Esophagus mucosa (tissue), 1 donor: ENCODE data around the gene GPR158. TPM values are rescaled to one million over a fixed set of nuclear protein-coding genes. Genes with fewer than 3 reads are reported as not detected.

Source experiments
- ATAC-seq: fragments of 200-7000 bp; cut with Tn5 transposase; one replicate; pipeline ENCODE4 v1.9.1; 2020
- total RNA-seq: library from RNA; stranded (reverse); gene quantifications from one replicate; pipeline ENCODE4 v1.2.4, GENCODE V29; 2023
- donor health status: DM: yes; HTN: yes; CAD: no.

Gene GPR158
- total RNA-seq, 1 donor from 2014 or later = not detected

DNA sequence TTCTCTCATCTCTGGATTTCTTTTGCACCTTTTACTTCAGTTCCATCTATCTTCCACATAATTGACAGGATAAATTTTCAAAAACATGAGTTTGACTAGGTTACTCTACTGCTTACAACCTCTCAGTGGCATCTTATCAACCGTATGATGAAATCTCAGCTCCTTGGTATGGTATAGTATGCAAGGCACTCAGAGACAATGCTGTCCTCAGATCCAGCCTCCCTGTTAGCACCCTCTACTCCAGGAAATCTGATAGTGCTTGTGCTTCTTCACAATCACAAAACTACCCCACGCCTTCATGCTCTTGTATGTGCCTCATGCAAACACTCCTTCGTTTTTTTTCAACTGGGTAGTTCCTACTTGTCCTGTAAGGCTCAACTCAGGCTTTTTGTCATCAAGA lies 330.7 kb downstream of the GPR158 start:
- no peak for ATAC-seq

DNA sequence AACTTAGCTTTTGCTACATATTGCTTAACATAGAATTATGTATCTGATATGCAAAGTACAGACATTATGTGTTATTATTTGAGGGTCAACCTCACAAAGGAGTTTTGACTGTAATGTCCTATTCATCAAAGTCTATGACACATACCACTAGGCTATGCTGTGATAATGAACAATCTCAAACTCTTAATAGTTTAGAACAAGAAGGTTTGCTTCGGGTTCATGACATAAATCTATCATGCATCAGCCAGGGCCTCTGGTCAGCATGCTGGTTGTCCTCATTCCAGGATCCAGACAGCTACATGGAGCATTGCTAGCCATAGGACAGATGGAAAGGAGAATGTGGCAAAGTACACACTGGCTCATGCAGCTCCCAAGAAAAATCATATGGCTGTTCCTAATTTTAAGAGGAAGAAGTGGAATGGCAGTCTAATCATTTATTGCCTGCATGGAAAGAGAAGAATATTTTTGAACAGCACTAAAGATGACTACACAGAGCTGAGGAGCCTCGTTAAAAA lies 332.1 kb downstream of the GPR158 start:
- ATAC-seq = no peak

DNA sequence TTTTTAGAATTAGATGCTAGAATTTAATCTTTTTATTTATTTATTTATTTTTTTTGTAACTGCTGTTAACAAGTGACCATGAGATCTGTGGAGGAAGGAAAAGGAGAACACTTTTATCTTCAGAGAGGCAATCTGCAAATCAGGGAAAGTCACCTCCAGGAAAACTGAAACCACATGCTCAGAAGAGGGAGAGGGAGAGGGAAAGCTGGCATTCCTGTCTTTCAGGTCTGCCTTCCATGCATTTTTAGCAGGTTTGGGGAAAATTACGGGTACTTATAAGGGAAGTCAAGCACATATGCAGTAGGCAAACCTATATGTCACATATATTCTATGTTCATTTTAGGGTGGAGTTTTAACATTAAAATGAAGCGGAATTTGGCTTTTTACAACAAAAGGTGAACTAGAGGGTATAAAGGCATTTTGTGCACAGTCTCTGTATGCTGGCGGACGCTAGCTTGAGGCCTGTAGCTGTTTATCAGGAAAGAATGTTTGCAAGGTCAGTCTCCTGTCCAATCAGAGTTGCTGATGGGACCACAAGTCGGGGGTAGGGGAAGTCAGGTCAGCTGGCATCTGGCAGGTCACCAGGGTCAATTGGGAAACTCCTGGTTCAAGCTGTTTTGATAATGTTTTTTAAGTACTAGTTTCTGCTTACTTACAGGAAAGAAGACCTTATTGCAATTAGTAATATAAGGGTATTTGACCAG lies 333.5 kb downstream of the GPR158 start:
- ATAC-seq = no peak

DNA sequence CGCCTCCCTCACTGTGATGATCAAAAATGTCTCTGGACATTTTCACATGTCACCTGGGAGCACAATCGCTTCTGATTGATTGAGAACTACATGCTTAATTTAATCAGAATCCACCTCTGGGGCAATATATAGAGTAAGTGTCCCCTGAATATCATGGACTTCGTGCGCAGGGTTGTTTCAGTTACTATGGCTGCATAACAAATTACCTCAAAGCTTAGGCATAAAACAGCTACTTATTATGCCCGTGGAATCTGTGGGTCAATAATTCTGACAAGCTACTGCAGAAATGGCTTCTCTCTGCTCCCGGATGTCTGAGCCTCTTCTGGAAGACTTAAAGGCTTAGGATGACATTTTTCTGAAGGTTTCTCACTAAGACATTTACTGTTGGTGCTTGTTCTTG lies 334.4 kb downstream of the GPR158 start:
- no peak for ATAC-seq

DNA sequence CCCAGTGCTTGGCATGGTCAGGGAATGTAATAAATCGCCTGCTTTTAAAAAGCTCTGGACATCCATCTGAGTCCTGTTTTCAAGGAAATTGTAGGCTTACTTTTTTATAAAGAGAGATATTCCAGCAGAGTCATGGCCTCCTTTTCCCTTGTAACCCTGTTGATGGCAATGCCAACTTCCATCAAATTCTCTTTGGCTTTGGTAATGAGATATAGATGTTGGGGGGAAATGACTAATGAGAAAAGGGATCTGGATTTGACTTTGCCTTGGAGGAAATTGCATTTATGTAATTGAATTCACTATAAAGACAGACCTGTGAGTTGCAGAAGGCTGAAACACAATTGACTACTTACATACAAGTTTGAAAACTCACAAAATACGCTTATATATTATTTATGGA lies 347.5 kb downstream of the GPR158 start:
- ATAC-seq = no peak

DNA sequence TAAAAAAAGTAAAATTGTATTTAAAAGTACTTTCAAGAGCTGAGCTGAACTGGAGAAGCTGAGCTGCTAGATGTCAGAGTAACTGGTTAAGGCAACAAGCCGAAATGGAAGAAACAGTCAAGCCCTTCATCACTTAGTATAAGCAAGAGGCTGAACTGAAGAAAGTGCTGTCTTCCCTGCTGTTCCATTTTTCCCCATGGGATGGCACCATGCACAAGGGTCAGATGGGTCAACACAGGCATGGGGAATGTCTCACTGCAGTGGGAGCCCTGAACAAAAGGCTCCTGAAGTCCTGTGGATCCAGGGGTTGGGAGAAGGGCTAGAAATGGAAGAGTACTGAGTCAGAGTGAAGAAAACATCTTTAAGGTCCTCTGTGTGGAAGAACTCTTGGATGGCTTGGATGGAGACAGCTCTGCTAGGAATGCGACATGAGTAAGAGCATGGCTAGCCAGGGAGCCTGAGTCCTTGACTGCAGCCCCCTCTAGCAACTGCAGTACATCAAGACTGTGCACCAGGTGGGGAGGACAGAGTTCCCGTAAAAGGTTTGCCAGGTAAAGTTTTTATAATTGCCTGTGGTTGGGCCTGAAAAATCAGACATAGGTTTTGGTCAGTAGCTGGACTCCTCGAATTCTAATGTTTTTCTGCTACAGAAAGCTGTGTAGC lies 348.3 kb downstream of the GPR158 start:
- peak; percentile 35 for ATAC-seq

DNA sequence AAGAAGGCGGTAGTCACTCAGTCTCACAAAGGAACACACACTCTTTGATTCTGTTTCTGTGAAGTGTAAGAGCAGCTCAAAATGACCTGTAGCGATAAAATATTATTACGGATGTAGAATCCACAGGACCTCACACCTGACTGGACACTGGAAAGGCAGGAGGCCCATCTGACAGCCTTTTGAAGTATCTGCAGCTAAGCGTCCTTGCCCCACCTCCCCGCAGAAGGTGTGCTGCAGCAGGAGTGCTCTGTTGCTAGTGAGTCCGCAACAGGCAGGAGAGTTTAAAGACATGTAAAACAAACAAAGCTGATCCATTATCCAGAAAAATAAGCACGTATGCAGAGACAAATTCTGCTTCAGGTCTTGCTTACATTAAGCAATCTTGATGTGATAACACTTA lies 355.5 kb downstream of the GPR158 start:
- no peak for ATAC-seq

DNA sequence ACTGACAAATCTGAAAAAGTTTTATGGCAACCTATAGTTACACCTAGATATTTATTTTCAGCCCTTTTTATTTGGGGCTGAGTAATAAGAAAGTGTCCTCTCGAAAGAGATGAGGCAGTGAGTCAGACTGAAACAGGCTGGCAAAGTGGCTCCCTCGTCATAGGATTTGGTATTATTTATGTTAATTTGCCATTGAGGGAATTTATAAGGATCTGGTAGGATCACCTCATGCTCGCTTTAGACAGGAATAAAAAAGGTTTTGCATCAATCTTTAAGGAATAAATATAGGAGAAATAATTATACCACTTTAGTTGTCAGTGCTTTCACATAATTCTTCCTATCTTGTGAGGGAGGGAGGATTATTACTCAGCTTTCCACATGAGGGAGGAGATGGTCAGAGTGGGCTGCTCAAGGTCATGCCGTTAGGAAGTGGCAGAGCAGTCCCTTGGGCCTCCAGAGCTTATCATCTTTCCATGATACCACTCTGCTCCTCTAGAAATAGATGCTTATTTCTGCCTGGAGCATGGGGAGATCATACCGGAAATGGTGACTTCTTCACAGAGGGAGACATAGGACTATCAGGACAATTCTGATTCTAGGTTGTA lies 356.8 kb downstream of the GPR158 start:
- no peak for ATAC-seq

DNA sequence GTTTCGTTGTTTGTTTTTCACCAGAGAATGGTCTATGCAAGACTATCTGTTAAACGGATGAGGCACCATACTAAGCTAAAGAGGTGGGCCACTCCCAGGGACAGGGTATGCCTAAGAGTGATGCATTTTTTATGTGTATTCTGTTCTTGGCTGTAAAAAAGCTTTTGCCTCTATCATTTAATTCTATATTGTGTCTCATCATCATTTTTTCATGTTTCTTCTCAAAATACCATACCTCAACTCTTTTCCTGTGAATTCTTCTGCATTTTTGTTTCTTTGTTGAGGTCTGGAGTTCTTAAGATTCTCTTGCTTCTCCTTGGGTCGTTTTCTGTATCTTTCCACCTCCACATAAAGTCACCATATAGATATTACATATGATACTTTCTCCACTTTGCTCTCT lies 357.4 kb downstream of the GPR158 start:
- no peak for ATAC-seq

DNA sequence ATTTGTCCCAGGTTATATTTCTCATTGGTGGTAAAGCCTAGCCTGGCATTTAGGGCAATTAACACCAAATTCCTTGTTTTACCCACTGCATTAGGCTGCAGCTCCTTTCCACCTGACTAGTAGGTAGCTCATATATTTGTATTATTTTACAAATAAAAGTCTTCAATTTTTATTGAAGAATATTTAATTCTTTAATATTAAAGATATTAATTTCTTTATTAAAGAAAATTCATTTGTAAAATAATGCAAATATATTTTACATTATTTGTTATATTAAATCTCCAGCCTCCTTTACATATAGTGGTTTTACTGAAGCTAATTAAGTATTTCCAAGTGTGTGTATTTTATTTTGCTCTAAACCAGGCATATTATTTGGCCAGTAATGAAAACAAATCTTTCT lies 361.2 kb downstream of the GPR158 start:
- ATAC-seq = no peak

DNA sequence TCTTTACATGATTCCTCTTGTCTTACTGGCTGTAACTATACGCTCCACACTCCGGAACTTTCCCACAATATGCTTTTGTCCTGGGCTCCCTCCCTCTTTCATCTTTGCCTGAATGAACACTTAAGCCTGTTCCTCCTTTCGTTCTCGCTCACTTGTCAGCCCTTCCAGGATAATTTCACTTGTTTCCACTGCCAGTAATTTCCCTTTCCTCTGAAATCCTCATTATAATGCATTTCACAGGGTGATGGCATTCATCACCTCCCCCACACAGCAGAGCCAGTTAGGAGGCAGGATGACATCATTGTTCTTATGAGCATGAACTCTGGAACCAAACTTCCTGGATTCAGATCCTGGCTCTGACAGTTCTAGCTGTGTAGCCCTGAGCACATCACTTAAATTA lies 372.6 kb downstream of the GPR158 start:
- no peak for ATAC-seq

DNA sequence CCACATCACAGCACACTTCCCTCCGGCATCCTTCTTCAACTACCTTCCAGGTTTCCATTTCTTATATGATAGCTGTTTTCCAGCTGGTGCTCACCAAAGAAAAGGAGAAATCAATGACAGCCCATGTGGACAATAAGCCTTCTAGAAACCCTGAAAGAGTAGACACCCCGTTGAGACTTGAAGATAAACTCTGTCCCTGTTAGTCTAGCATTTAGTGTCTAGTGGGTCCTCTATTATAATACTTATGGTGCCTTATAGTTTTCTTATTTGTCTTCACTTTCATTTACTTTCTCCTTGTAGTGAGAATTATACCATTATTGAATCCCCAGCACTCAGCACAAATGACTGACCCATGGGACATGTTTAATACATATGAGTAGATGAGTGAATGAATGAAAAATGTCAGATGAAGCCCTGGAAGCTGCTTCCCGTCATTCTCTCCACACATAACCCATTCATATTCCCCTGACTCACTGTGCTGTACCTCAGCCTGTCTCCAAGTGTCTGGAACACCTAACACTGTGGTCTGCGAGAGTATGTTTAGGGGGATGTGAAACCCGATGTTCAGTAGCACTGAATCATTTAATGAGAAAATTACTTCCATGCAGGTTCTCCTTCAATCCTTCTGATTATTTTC lies 377.6 kb downstream of the GPR158 start:
- no peak for ATAC-seq

DNA sequence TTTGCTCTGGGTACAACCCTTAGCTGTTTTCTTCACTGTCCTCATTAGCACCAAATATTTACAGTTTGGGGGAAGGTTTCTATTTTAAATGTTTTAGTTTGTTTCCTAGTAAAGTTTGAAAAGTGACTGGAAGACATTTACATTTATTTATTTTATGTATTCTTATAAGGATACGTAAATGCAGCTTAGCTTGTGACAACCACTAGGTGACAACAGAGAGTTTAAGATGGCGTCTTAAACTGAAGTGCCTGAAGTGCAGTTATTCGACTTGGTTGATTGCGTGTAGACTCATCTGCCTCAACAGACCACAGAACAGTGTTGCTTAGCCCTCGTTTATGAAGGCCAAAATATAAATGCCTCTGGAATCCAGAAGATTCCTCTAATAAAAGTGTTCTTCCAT lies 381.1 kb downstream of the GPR158 start:
- no peak for ATAC-seq

DNA sequence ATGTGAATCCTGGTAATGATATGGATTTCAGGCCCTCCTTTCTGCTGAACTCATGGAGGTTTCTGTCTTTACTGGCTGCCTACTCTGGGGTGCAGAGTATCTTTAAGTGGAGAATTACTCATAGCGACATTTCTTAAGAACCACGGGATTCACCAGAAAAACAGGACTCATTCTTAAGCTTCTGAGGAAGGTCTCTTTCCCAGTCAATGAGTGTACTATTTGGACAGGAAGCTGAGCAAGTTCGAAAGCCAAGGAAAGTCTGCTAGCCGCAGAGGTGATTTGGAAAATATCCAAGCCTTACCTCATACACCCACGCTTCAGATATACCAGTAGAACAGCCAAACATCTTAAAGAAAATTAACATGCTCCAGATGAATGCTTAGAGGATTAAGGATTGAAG lies 381.7 kb downstream of the GPR158 start:
- ATAC-seq = peak; percentile 67

DNA sequence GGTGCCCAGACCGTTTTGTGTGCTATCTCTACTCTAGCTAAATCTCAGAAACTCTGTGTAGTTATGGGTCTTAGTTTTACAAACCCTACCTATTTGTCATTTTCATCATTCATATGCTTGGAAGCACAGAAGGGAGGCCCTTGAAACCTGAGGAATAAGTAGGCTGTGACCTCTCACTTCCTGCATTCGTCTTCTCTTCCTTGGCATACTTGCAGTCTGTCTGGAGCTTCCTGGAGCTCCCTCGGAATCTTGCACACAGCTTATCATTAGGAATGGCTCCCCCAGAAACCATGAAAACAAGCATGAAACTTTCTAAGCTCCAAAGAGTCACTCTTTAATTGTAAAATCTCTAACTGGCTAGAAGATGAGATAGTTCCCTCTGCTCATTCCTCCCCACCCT lies 382.3 kb downstream of the GPR158 start:
- no peak for ATAC-seq

DNA sequence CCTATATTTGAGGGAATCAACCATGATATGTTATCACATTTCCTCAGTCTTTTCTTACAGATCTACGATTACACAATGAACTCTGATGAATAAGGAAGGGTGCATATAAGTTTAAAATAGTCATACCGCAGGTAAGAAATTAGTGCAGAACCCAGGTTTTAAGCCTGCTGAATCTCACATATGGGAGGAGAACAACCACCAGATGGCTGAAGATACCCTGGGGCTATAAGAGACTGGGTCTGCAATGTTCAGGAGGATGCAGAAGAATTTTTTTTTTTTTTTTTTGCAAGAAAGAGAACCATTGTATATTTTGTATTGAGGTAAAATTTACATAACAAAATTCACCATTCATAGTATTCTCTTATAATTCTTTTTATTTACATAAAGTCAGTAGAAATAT lies 387.0 kb downstream of the GPR158 start:
- no peak for ATAC-seq

DNA sequence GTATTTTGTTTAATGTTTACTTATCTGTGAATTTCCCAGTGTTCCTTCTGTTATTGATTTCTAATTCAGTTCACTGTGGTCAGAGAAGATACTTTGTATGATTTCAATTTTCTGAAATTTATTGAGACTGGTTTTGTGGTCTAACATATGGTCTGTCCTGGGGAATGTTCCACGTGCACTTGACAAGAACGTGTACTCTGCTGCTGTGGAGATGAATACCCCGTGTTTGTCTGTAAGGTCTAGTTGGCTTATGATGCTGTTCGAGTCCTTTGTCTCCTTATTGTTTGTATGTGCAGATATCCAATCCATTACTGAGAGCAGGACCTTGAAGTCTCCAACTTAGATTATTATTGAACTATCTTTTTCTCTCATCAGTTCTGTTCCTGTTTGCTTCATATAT lies 387.7 kb downstream of the GPR158 start:
- no peak for ATAC-seq

DNA sequence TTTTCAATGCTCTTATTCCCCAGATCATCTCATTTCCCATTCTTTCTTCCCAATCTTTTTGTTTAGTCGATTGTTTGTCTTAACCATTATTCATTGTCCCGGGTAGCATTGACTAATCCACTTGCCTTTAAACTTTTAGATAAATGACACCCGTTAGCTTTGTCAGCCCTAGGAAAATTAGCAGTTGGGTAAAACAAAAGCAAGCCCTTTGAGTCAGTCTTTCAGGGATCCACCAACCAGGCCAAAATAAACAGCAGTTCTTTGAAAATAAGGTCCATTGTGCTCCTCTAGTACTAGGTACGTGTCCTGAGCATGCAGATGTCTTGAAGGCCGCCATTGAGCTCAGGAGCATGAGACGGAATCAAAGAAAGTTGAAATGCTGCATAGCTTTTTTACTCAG lies 389.6 kb downstream of the GPR158 start:
- ATAC-seq = no peak

DNA sequence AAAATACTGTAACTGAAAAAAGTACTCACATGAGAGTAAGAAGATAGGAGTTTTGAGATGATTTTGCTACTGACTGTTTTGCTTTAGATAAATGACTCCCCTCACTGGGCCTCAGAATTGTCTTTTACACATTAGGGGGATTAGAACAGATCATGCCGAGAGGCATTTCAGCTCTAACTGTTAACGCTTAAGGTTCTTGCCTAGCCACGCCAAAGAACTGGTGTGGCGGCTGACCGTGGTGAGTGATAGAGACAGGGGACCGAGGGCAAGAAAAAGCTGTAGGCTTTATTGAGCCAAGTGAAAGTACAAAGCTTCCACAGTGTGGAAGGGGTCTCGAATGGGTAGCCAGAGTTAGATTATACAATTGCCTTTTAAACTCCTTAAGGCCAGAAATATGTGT lies 390.8 kb downstream of the GPR158 start:
- no peak for ATAC-seq

DNA sequence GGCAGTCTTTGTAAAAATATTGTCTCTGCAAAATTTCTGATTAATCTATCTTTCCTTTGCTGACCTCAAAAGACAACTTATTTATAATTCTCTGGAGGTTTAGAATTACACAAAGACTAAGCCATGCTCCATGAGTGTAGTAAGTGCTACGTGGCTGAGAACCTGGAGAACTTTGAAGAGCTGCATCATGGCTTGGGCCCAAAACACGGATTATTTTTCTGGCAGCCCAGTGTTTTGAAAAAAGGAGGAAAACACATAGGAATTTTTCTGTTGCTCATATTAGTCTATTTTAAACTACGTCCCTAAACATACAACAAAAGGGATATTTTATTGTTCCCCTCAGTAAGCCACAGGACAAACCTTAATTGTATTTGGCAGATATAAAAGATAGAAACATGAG lies 398.5 kb downstream of the GPR158 start:
- ATAC-seq = no peak

DNA sequence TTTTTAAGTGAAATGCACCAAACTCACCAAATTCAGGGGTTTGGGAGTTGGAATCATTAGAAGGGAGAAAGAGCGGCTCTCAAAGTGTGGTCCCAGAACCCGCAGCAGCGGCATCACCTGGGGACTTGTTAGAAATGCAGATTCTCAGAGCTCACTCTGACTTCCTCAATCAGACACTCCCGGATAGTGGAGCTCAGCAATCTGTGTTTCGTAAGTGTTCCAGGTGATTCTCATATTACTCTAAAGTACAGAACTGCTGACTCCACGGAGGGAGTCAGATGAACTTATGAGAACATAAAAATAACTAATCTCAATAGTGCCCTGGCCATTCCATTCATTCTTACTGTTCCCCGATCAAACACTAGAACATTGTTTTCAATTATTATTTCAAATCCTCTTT lies 400.5 kb downstream of the GPR158 start:
- ATAC-seq = no peak

DNA sequence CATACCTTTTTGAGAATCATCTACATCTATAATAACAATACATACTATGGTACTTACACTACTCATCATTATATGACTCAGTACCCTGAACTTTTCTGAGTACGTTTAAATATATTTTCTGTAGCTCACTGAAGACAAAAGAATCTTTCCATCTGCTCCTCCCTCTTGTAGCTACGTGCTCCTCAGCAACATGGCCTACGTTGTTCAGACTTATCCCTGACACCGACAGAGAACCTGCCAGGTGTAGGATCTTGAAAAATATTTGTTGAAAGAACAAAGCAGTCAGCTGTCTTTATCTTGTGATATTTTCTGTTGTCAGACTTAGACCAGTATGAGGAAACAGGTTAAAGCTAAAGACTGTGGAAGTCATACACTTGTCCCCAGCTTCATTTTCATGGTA lies 403.3 kb downstream of the GPR158 start:
- ATAC-seq = no peak

DNA sequence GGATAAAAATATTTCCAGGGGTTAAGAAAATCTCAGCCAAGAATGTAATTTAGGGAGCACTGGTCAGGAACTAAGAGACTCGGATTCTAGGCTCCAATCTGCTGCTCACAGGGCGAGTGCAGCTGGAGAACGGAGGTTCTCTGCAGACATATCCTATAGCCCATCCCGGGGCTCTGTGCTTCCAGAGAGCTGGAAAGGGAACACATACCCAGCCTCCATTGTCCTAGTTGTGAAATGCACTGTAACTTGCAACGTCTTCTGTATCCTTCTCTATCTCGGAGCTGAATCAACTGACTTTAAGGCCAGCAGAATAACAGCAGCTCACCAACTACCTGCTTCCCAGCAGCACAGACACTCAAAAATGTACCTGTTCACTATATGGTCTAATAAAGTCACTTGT lies 408.2 kb downstream of the GPR158 start:
- ATAC-seq = no peak

DNA sequence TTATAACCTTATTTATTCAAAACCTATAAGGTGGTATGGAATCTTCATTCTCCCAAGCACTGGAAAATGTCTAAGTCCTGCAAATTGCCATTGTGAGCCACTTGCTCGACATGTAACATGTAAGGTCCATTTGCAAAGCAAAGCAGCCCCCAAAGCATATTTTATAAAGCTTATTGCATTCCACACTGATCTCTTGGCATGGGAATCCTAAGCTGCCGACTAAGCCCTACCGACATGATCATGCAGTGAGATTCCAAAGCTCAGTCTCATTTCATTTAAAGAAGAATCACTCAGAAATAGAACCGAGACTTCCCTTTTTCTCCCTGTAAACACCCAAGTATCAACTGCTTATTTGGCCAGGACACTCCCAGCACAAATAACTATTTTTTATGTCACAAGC lies 425.9 kb downstream of the GPR158 start:
- no peak for ATAC-seq
